Upper lobe of left lung (tissue), 6 donors: ENCODE measurements around the gene SYNJ1. TPM values are rescaled to one million over a fixed set of nuclear protein-coding genes. Genes with fewer than 3 reads are reported as not detected.
"Not testable (repeated sequence)": the region's sequence is repeated elsewhere in the genome, so short reads cannot be mapped to it uniquely, and the experiment has no call there.

Source experiments
- ATAC-seq, 2 donors: fragments of 200-7000 bp; cut with Tn5 transposase; one replicate each; pipeline ENCODE4 v1.9.1; 2022; ENCODE audit warnings: mild to moderate bottlenecking in 2 of 2, moderate library complexity in 2 of 2; ENCODE audit not compliant: low FRiP score in 2 of 2
- DNase-seq, 2 donors: peaks; one replicate each; pipeline ENCODE4 v3.0.0-alpha.2; 2019 to 2020
- H3K27ac ChIP-seq, 4 donors: fragments of 200-600 bp; sonication (generic); one replicate each; pipeline ENCODE4 v1.5.1; 2016 to 2019
- H3K27me3 ChIP-seq, 4 donors: fragments of 200-600 bp; sonication (generic); one replicate each; pipeline ENCODE4 v1.5.1; 2017 to 2019
- H3K36me3 ChIP-seq, 4 donors: fragments of 200-600 bp; sonication (generic); one replicate each; pipeline ENCODE4 v1.5.1; 2016 to 2019
- H3K4me1 ChIP-seq, 4 donors: fragments of 200-600 bp; sonication (generic); one replicate each; pipeline ENCODE4 v1.5.1; 2018 to 2019
- H3K4me3 ChIP-seq, 4 donors: fragments of 200-600 bp; sonication (generic); one replicate each; pipeline ENCODE4 v1.5.1; 2017 to 2019; ENCODE audit warnings: mild to moderate bottlenecking in 2 of 4, moderate library complexity in 1 of 4
- H3K9me3 ChIP-seq, 4 donors: fragments of 200-600 bp; sonication (generic); one replicate each; pipeline ENCODE4 v1.5.1; 2018 to 2019
- EP300 ChIP-seq, 4 donors: sonication (generic); formaldehyde crosslinking; IDR thresholded peaks; one replicate each; pipeline ENCODE4 v1.5.1; 2017; ENCODE audit warnings: antibody characterized with exemption in 4 of 4, control low read depth in 2 of 4
- POLR2A ChIP-seq, 4 donors: fragments of 450-650 bp; IDR thresholded peaks; one replicate each; pipeline ENCODE4 v1.5.1; 2016 to 2017; ENCODE audit warnings: antibody characterized with exemption in 4 of 4, mild to moderate bottlenecking in 2 of 4
- POLR2AphosphoS5 ChIP-seq, 2 donors: sonication (generic); formaldehyde crosslinking; IDR thresholded peaks; one replicate each; pipeline ENCODE4 v1.5.1; 2017; ENCODE audit warnings: antibody characterized with exemption in 2 of 2
- WGBS, 2 donors: methylation state at CpG; one replicate each; pipeline ENCODE4 v1.1.5; 2017 to 2018; 5-methylcytosine and 5-hydroxymethylcytosine counted together
- total RNA-seq, 6 donors: library from RNA; depleted of rRNA in 4 of 6; stranded (reverse); fragments of >200 nt in 4 of 6; gene quantifications; one replicate each; pipeline versions ENCODE4 v1.1.0 to v1.2.1, GENCODE V29; 2016 to 2021
- TF ChIP-seq, protein P1 (sequence below), 6 experiments: fragments of 450-650 bp in 4 of 6; fragments of 200-600 bp in 2 of 6; sonication (generic) in 2 of 6; IDR thresholded peaks; one replicate each; pipeline ENCODE4 v1.5.1; 2016 to 2019; ENCODE audit warnings: antibody characterized with exemption in 6 of 6
- donor health status: DM: no; HTN: no; CAD: no; lungs with moderate emphysema.
- donor health status: DM: no; HTN: yes; CAD: no; lungs with severe emphysema.

The SYNJ1 gene
- total RNA-seq, 6 donors from 2014 or later, result 11.1 to 24.4 (median 16.7) TPM

DNA sequence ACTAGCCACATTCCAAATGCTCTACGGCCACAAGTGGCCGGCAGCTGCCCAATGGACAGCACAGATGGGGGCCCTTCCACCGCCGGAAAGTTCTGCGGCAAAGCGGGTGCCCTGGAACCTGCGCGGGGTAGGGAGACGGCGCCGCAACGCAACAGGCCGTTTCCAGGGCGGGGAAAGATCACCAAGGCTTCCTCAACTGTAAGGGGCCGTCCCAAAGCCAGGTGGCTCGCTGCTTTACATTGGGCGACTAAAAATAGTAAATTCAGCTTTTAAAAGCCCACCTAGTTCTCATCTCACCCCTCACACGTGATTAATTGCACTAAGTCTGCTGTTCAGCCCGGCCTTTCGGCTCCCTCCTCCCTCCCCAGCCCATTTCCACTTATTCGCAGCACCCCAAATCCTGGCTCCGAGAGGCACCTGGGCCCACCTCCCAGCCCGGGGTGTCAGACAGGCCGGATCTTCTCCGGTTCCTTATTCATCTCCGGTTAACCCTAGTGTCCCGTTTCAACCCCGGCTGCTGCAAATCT, 116.3 kb downstream of the SYNJ1 start:
- Histone ChIP-seq H3K4me3 (peak overlapping the region; percentile 89 to 92 (median 90)), H3K9me3 (no peaks in the 10 kb centered on the region), H3K27me3 (no peaks in the 10 kb centered on the region), H3K4me1 (peaks cover 10 to 18% (median 12%) of the 10 kb centered on the region in 4 donors), H3K36me3 (peaks cover 4 to 30% (median 17%) of the 10 kb centered on the region in 4 donors), H3K27ac (peak overlapping the region; percentile 89 to 93 (median 90))
- peak; percentile 45 to 83 for DNase-seq
- no peak for TF ChIP-seq EP300 (IDR thresholded peaks at IDR 0.05)
- 0% methylated on average over 27 to 28 of the region's 28 CpGs for WGBS, 2 donors
- ATAC-seq, result peak; percentile 46 to 81

DNA sequence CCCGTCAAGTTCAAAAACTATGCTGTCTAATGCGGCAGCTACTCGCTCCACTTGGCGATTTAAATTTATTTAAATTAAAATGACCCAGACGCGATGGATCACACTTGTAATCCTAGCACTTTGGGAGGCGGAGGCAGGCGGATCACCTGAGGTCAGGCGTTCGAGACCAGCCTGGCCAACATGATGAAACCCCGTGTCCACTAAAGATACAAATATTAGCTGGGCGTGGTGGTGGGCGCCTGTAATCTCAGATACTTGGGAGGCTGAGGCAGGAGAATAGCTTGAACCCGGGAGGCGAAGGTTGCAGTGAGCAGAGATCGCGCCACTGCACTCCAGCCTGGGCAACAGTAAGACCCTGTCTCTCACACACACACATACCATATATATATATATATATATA, 116.9 kb downstream of the SYNJ1 start:
- H3K27ac ChIP-seq, result peak overlapping the region in 2 of 4 donors; percentile 89 to 90
- H3K9me3 ChIP-seq, H3K27me3 ChIP-seq, ATAC-seq, DNase-seq: not testable (repeated sequence)
- H3K4me1 ChIP-seq, result peaks cover 10 to 18% (median 12%) of the 10 kb centered on the region in 4 donors
- H3K4me3 ChIP-seq, result peak overlapping the region in 3 of 4 donors; percentile 89 to 92 (median 90)
- WGBS, 2 donors, result 76 to 78% methylated on average over 17 of the region's 17 CpGs
- H3K36me3 ChIP-seq, result peaks cover 8 to 36% (median 20%) of the 10 kb centered on the region in 4 donors

DNA sequence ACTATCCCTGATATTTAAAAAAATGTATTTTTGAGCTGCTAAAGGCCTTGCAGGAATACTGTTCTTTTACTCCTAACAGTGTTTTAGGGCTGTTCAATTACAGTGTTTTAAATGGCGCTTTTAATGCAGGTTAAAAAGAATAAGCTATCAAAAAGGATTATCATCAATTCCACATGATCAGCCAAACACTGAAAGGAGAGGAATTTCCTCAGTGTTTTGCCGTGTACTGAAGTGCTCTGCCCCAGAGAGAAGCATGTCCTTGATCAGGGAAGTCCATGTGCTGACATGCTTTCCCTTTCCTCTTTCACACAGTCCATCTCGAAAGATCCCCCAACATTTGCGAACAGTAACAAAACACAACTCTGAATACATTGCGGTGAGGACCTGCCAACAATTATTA, 119.0 kb downstream of the SYNJ1 start:
- no peaks in the 10 kb centered on the region for H3K9me3 ChIP-seq
- no peak for ATAC-seq
- peaks cover 23 to 57% (median 40%) of the 10 kb centered on the region in 4 donors for H3K36me3 ChIP-seq

DNA sequence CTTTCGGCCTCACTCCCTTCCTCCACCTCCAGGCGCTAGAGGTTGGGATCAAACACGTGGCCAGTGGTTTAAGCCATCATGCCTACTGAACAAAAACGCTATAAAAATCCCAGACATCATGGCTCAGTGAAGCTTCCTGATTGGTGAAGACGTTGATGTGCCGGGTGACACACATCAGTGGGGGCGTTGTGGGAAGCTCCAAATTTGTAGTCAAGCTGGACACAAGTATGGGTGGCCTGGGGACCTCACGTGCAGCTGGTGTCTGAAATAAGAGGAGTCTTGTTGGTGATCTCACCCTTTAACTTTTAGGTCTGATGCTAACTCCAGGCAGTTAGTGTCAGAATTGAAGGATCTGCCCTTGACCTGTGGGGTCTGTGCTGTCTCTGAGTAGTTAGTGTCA, 122.3 kb downstream of the SYNJ1 start:
- H3K9me3 ChIP-seq, result no peaks in the 10 kb centered on the region
- 84 to 90% methylated on average over 8 of the region's 8 CpGs for WGBS, 2 donors
- TF ChIP-seq, protein P1, sequence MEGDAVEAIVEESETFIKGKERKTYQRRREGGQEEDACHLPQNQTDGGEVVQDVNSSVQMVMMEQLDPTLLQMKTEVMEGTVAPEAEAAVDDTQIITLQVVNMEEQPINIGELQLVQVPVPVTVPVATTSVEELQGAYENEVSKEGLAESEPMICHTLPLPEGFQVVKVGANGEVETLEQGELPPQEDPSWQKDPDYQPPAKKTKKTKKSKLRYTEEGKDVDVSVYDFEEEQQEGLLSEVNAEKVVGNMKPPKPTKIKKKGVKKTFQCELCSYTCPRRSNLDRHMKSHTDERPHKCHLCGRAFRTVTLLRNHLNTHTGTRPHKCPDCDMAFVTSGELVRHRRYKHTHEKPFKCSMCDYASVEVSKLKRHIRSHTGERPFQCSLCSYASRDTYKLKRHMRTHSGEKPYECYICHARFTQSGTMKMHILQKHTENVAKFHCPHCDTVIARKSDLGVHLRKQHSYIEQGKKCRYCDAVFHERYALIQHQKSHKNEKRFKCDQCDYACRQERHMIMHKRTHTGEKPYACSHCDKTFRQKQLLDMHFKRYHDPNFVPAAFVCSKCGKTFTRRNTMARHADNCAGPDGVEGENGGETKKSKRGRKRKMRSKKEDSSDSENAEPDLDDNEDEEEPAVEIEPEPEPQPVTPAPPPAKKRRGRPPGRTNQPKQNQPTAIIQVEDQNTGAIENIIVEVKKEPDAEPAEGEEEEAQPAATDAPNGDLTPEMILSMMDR (IDR thresholded peaks at IDR 0.05), result no peak
- TF ChIP-seq EP300 (IDR thresholded peaks at IDR 0.05) (no peak), POLR2A (IDR thresholded peaks at IDR 0.05) (no peak), POLR2AphosphoS5 (IDR thresholded peaks at IDR 0.05) (no peak)
- ATAC-seq (no peak), DNase-seq (no peak)
- H3K27ac ChIP-seq, result no peak overlapping the region
- H3K4me1 ChIP-seq, result peaks cover 0 to 3% (median 0%) of the 10 kb centered on the region in 4 donors
- peaks cover 26 to 85% (median 63%) of the 10 kb centered on the region in 4 donors for H3K36me3 ChIP-seq
- no peak overlapping the region for H3K4me3 ChIP-seq
- no peaks in the 10 kb centered on the region for H3K27me3 ChIP-seq

More for the DNA sequence above, 119.0 kb downstream of the SYNJ1 start:
- Histone ChIP-seq H3K27ac (no peak overlapping the region), H3K4me1 (peaks cover 10 to 18% (median 12%) of the 10 kb centered on the region in 4 donors), H3K27me3 (no peaks in the 10 kb centered on the region), H3K4me3 (no peak overlapping the region)
- 89 to 93% methylated on average over 5 of the region's 5 CpGs for WGBS, 2 donors
- no peak for TF ChIP-seq POLR2AphosphoS5 (IDR thresholded peaks at IDR 0.05)
- no peak for TF ChIP-seq POLR2A (IDR thresholded peaks at IDR 0.05)
- TF ChIP-seq EP300 (IDR thresholded peaks at IDR 0.05), result no peak
- TF ChIP-seq, protein P1 (IDR thresholded peaks at IDR 0.05), result no peak
- DNase-seq, result no peak

DNA sequence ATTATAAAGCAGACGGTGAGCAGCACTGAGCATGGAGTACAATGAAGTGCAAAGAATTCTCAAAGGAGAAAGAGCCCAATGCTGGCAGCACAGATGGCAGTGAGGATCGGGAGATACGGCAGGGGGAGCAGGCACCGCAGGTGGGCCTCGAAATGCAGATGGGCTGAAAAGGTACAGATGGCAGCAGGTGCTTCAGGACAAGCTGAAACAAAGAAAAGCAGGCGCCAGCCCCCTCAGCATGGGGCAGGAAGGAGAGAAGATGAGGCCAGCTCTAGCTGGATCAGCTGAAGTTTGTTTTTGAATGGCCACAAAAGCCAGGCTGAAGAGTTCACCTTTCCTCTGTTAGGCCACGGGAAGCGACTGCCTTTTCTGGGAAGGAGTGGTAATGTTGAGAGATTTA, 123.3 kb downstream of the SYNJ1 start:
- no peak for ATAC-seq

More for the DNA sequence above, 123.3 kb downstream of the SYNJ1 start:
- 84 to 88% methylated on average over 7 of the region's 8 CpGs for WGBS, 2 donors
- Histone ChIP-seq H3K27ac (no peak overlapping the region), H3K4me1 (no peaks in the 10 kb centered on the region), H3K4me3 (no peak overlapping the region), H3K27me3 (no peaks in the 10 kb centered on the region), H3K9me3 (no peaks in the 10 kb centered on the region), H3K36me3 (peaks cover 28 to 94% (median 67%) of the 10 kb centered on the region in 4 donors)
- no peak for DNase-seq
- TF ChIP-seq POLR2AphosphoS5 (IDR thresholded peaks at IDR 0.05), result no peak
- TF ChIP-seq POLR2A (IDR thresholded peaks at IDR 0.05), result no peak
- TF ChIP-seq EP300 (IDR thresholded peaks at IDR 0.05), result no peak
- TF ChIP-seq, protein P1 (IDR thresholded peaks at IDR 0.05), result no peak
